Epithelial cell of prostate (primary cell): ENCODE measurements around the gene GNPTAB.
"Not testable (repeated sequence)": the region's sequence is repeated elsewhere in the genome, so short reads cannot be mapped to it uniquely, and the experiment has no call there.

Source experiments
- DNase-seq: peaks from one replicate; pipeline ENCODE4 v3.0.0-alpha.2; 2011; ENCODE audit warnings: low read depth, low spot score
- H3K27ac ChIP-seq: fragments of 450-650 bp; 2 replicates; pipeline ENCODE4 v1.5.1; 2017; ENCODE audit warnings: mild to moderate bottlenecking

The GNPTAB gene

GRCh38 chr12:101854747-101855146 is 24.0 kb upstream of the GNPTAB start:
- DNase-seq: no peak
- H3K27ac ChIP-seq: no peak overlapping the region

- no peak overlapping the region for H3K27ac ChIP-seq
- no peak for DNase-seq
Measured at GRCh38 chr12:101852998-101853397, 22.2 kb upstream of the GNPTAB start.

- no peak overlapping the region for H3K27ac ChIP-seq
- no peak for DNase-seq
Measured at GRCh38 chr12:101850199-101850598, 19.4 kb upstream of the GNPTAB start.

GRCh38 chr12:101847325-101847724 is 16.6 kb upstream of the GNPTAB start:
- no peak overlapping the region for H3K27ac ChIP-seq
- no peak for DNase-seq

- no peak overlapping the region for H3K27ac ChIP-seq
Measured at GRCh38 chr12:101845137-101845711, 14.5 kb upstream of the GNPTAB start.

GRCh38 chr12:101841069-101841468 is 10.3 kb upstream of the GNPTAB start:
- no peak overlapping the region for H3K27ac ChIP-seq
- DNase-seq: no peak

More at GRCh38 chr12:101845137-101845711, 14.5 kb upstream of the GNPTAB start:
- no peak for DNase-seq

GRCh38 chr12:101839324-101840283 is 8.8 kb upstream of the GNPTAB start:
- DNase-seq: no peak
- peak overlapping the region; percentile 19 for H3K27ac ChIP-seq

- H3K27ac ChIP-seq: no peak overlapping the region
- no peak for DNase-seq
Measured at GRCh38 chr12:101838628-101839323, 8.0 kb upstream of the GNPTAB start.

GRCh38 chr12:101832030-101832429 is 1.3 kb upstream of the GNPTAB start:
- no peak overlapping the region for H3K27ac ChIP-seq
- no peak for DNase-seq

- no peak for DNase-seq
- H3K27ac ChIP-seq: peak overlapping the region; percentile 64
Measured at GRCh38 chr12:101829639-101830366, 956 bp downstream of the GNPTAB start.

GRCh38 chr12:101828463-101829196 is 2.1 kb downstream of the GNPTAB start:
- H3K27ac ChIP-seq: no peak overlapping the region
- DNase-seq: no peak

GRCh38 chr12:101826766-101827368 is 3.9 kb downstream of the GNPTAB start:
- H3K27ac ChIP-seq: no peak overlapping the region
- DNase-seq: no peak

GRCh38 chr12:101824831-101825230 is 5.9 kb downstream of the GNPTAB start:
- H3K27ac ChIP-seq: no peak overlapping the region
- no peak for DNase-seq

- no peak for DNase-seq
- H3K27ac ChIP-seq: no peak overlapping the region
Measured at GRCh38 chr12:101823891-101824290, 6.9 kb downstream of the GNPTAB start.

- DNase-seq: no peak
- no peak overlapping the region for H3K27ac ChIP-seq
Measured at GRCh38 chr12:101823039-101823438, 7.7 kb downstream of the GNPTAB start.

- no peak for DNase-seq
- H3K27ac ChIP-seq: no peak overlapping the region
Measured at GRCh38 chr12:101819467-101819866, 11.3 kb downstream of the GNPTAB start.

- not testable (repeated sequence) for DNase-seq, H3K27ac ChIP-seq
Measured at GRCh38 chr12:101818689-101819088, 12.1 kb downstream of the GNPTAB start.

GRCh38 chr12:101813117-101813516 is 17.6 kb downstream of the GNPTAB start:
- H3K27ac ChIP-seq: no peak overlapping the region
- no peak for DNase-seq

GRCh38 chr12:101812716-101813115 is 18.0 kb downstream of the GNPTAB start:
- H3K27ac ChIP-seq, DNase-seq: not testable (repeated sequence)
